Activated CD8-positive, alpha-beta T cell treated with anti-CD3 and anti-CD28 coated beads, Interleukin-2, amount 10 ng/mL, durations not matched to agents 7 days and 5 days (primary cell): ENCODE results near the gene ALG5. TPM values are rescaled to one million over a fixed set of nuclear protein-coding genes. Genes with fewer than 3 reads are reported as not detected.
A peak's percentile ranks its signal among the peaks of the same experiment; 100 is the strongest.

Experiments used
- ATAC-seq: fragments of 150-1000 bp; cut with Tn5 transposase; one replicate; pipeline ENCODE4 v1.10.0; 2021; ENCODE audit warnings: moderate library complexity
- CTCF ChIA-PET: fragments of 350-600 bp; sonication (Branson Sonifier 250); formaldehyde crosslinking; loops from one replicate; lab custom pipeline; 2021; ENCODE audit warnings: antibody characterized with exemption; lab: Charles Lee
- POLR2A ChIA-PET: fragments of 350-600 bp; sonication (Branson Sonifier 250); formaldehyde crosslinking; loops from one replicate; lab custom pipeline; 2021; ENCODE audit warnings: antibody characterized with exemption; lab: Charles Lee
- DNase-seq: peaks from one replicate; pipeline ENCODE4 v3.0.0-alpha.2; 2020
- H3K27ac Mint-ChIP-seq: one replicate; pipeline ENCODE4 v1.8.0; 2021; ENCODE audit warnings: mild to moderate bottlenecking, mixed read lengths
- H3K27me3 Mint-ChIP-seq: one replicate; pipeline ENCODE4 v1.8.0; 2021; ENCODE audit warnings: low read depth, mixed read lengths
- H3K36me3 Mint-ChIP-seq: one replicate; pipeline ENCODE4 v1.8.0; 2021; ENCODE audit warnings: low read depth, mixed read lengths
- H3K4me1 Mint-ChIP-seq: one replicate; pipeline ENCODE4 v1.8.0; 2021; ENCODE audit warnings: low read depth, mixed read lengths
- H3K4me3 Mint-ChIP-seq: one replicate; pipeline ENCODE4 v1.8.0; 2021; ENCODE audit warnings: mild to moderate bottlenecking, mixed read lengths
- H3K9me3 Mint-ChIP-seq: one replicate; pipeline ENCODE4 v1.8.0; 2022; ENCODE audit warnings: mixed read lengths; ENCODE audit not compliant: insufficient read depth
- total RNA-seq, 2 experiments: library from RNA; stranded (reverse); gene quantifications; one replicate each; pipeline ENCODE4 v1.2.3, GENCODE V29; 2021

The ALG5 gene
- total RNA-seq, 2 experiments from 2014 or later: 32.0 to 33.8 TPM

DNA sequence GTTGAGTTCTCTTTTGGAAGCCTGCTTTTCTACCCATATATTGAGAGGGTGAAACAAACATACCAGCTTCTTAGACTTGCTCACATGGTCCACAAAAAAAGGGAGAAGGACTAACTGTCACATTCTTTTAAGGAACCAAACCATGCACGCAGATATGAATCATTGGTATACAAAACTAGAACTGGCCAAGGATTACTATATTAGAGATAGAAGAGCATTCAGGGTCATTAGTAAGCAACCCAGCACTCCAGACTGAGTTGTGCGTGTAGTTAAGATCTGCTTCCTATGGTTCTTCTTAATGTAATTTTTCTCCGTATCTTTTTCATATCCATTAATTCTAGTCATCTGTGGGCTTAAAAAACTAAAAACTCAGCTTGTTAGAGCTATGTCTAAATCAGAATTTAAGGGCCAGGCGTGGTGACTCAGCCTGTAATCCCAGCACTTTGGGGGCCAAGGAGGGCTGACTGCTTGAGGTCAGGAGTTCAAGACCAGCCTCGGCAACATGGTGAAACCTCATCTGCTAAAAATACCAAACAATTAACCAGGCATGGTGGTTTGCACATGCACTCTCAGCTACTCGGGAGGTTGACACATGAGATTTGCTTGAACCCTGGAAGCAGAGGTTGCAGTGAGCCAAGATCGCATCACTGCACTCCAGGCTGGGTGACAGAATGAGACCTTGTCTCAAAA lies 19.6 kb downstream of the ALG5 start:
- Mint-ChIP-seq H3K27me3 (no peaks in the 10 kb centered on the region), H3K4me1 (peaks cover 7% of the 10 kb centered on the region), H3K36me3 (peaks cover 44% of the 10 kb centered on the region), H3K27ac (peak overlapping the region; percentile 11), H3K4me3 (no peak overlapping the region), H3K9me3 (no peaks in the 10 kb centered on the region)
- no peak for ATAC-seq
- CTCF ChIA-PET: interaction anchor here (0.6 to 4.0 kb wide), 4 partner anchors 10 to 1606 kb away, joined by 3 to 32 read pairs (median 4); no protein-coding TSS in a partner anchor
- POLR2A ChIA-PET: interaction anchor here (1.5 kb wide), 1 partner anchor 21 kb away, joined by 3 read pairs; no protein-coding TSS in a partner anchor
- DNase-seq: no peak

DNA sequence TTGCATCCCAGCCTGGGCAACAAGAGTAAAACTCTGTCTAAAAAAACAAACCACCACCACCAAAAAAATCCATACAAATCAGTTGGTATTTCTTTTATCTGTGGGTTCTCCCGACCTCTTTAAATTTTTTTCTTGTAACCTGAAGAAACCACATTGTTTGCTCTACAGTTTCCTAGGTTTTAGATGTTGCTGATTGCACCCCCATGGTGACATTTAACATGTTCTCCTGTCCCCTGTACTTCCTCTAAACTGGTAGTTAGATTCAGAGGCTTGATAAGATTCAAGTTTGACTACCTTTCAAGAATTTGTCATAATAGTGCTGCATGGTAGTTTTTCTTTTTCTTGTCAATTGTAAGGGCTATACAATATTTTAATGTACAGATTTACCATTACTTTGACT lies 24.0 kb downstream of the ALG5 start:
- H3K27me3 Mint-ChIP-seq: no peaks in the 10 kb centered on the region
- H3K36me3 Mint-ChIP-seq: peaks cover 49% of the 10 kb centered on the region
- H3K4me3 Mint-ChIP-seq: no peak overlapping the region
- CTCF ChIA-PET: no interaction called here
- H3K9me3 Mint-ChIP-seq: no peaks in the 10 kb centered on the region
- ATAC-seq (no peak), DNase-seq (peak; percentile 25)
- H3K4me1 Mint-ChIP-seq: peaks cover 4% of the 10 kb centered on the region
- POLR2A ChIA-PET: no interaction called here
- H3K27ac Mint-ChIP-seq: no peak overlapping the region

DNA sequence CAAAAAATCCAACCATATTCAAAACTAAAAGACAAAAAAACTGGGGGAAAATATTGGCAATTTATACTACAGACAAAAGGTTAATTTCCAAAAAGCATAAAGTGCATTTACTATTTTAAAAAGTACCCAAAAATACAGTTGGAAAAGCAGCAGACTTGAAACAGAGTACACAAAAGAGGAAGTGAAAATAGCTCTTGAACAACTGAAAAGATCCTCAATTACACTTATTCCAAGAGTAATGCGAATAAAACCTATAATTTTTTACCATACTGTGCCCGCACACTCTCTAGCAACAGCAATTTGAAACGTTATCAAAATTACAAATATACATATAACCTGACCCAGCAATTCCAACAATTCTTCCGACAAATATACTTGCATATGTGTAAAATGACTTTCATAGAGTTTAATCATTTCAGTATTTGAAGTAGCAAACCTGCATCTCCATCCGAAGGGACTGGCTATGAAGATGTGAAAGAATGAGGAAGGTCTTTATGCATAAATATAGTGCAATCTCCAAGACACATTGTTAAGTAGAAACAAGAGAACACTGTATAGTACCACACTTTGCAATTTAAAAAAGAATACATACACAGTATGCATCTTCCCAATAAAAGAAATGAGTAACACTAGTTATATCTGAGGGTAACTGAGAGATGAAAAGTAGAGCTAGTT lies 25.4 kb downstream of the ALG5 start:
- H3K4me3 Mint-ChIP-seq: no peak overlapping the region
- H3K36me3 Mint-ChIP-seq: peaks cover 49% of the 10 kb centered on the region
- no peak overlapping the region for H3K27ac Mint-ChIP-seq
- no peaks in the 10 kb centered on the region for H3K9me3 Mint-ChIP-seq
- CTCF ChIA-PET: no interaction called here
- no peak for ATAC-seq
- peaks cover 4% of the 10 kb centered on the region for H3K4me1 Mint-ChIP-seq
- POLR2A ChIA-PET: interaction anchor here (0.6 kb wide), 1 partner anchor 263 kb away, joined by 4 read pairs; no protein-coding TSS in a partner anchor
- no peak for DNase-seq
- H3K27me3 Mint-ChIP-seq: no peaks in the 10 kb centered on the region

DNA sequence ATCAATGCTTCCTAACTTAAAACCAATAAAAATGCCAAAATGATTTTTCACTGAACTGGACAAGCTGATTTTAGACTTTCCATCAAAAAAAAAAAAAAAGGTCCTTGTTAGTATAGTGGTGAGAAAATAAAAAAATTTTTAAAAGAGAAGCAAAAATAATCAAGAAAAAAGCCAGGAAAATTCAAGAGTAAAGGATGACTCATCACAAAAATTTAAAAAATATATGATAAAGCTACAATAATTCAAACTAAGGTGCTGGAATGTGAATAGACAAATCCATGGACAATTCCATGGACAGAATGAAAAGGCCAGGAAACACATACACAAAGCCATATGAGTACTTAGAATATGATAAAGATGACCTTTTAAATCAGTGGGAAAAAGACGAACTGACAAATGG lies 26.1 kb downstream of the ALG5 start:
- no peak for ATAC-seq
- DNase-seq: no peak
- ChIA-PET CTCF (no interaction called here), POLR2A (interaction anchor here (0.6 kb wide), 1 partner anchor 262 kb away, joined by 4 read pairs; no protein-coding TSS in a partner anchor)
- no peak overlapping the region for H3K4me3 Mint-ChIP-seq
- no peak overlapping the region for H3K27ac Mint-ChIP-seq
- no peaks in the 10 kb centered on the region for H3K9me3 Mint-ChIP-seq
- peaks cover 4% of the 10 kb centered on the region for H3K4me1 Mint-ChIP-seq
- peaks cover 52% of the 10 kb centered on the region for H3K36me3 Mint-ChIP-seq
- H3K27me3 Mint-ChIP-seq: no peaks in the 10 kb centered on the region

DNA sequence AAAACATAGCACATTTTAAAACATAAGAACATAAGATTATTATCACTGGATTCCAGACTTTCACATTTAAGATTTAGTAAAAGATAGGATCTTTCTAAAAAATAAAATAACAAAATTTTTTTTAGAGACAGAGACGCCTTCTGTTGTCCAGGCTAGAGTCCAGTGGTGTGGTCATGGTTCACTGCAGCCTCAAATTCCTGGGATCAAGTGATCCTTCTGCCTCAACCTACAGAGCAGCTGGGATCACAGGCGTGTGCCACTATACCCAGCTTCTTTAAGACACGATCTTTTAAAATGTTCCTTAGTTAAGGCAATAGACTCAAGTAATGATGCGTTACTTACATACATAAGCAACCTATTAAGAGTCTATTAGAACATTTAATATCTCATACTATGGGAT lies 32.7 kb downstream of the ALG5 start:
- DNase-seq (no peak), ATAC-seq (no peak)
- peaks cover 4% of the 10 kb centered on the region for H3K4me1 Mint-ChIP-seq
- no peak overlapping the region for H3K27ac Mint-ChIP-seq
- ChIA-PET POLR2A (no interaction called here), CTCF (no interaction called here)
- H3K27me3 Mint-ChIP-seq: no peaks in the 10 kb centered on the region
- peaks cover 40% of the 10 kb centered on the region for H3K36me3 Mint-ChIP-seq
- no peaks in the 10 kb centered on the region for H3K9me3 Mint-ChIP-seq
- no peak overlapping the region for H3K4me3 Mint-ChIP-seq

DNA sequence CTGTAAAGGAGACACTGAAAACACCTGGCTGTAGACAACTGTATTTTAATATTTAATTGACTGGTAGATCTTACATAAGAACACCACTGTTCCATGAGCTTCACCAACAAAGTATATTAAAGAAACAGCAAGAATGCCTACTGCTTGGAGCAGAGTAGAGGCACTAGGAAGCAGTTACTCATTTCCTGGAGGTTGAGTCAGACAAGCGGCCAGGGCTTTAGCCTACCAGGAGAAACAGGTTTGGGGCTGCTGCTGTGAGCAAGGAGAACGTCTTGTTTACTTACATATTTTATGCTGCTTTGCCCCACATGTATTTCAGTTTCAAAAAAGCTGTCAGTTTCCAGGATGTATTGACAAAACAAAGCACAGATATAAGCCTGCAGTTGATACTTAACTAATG lies 33.4 kb downstream of the ALG5 start:
- H3K4me1 Mint-ChIP-seq: peaks cover 4% of the 10 kb centered on the region
- ChIA-PET CTCF (interaction anchor here (1.6 kb wide), 1 partner anchor 15 kb away, joined by 5 read pairs; no protein-coding TSS in a partner anchor), POLR2A (no interaction called here)
- no peaks in the 10 kb centered on the region for H3K27me3 Mint-ChIP-seq
- H3K36me3 Mint-ChIP-seq: peaks cover 42% of the 10 kb centered on the region
- no peak overlapping the region for H3K27ac Mint-ChIP-seq
- H3K4me3 Mint-ChIP-seq: no peak overlapping the region
- H3K9me3 Mint-ChIP-seq: no peaks in the 10 kb centered on the region
- ATAC-seq: no peak
- no peak for DNase-seq

DNA sequence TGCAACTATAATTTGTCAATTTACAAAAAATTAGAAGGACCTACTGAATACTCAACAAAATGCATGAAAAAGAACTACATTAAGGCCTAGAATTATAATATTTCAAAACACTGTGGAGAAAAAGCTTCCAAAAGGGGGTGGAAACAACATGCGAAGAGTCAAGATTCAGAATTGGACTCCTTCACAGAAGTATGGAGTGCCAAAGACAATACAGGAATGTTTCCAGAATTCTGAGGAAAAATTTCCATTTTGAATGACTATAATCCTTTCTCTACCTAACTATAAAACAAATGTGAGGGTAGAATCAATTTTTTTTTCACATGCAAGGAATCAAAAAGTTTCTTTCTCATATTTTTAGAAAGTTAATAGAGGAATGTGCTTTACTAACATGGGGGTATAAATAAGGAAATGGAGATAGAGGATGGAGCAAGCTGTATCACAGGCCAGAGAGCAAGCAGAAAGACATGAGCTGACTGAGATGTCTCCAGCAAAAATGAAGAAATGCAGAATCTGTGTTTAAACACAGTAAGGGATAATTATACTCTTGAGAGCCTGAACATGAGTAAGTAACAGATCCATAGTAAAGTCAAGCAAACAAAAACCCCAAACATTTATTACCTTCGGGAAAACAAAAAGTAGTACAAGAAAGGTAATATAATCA lies 39.6 kb downstream of the ALG5 start:
- Mint-ChIP-seq H3K9me3 (no peaks in the 10 kb centered on the region), H3K27me3 (no peaks in the 10 kb centered on the region), H3K27ac (no peak overlapping the region), H3K36me3 (peaks cover 44% of the 10 kb centered on the region), H3K4me1 (peaks cover 19% of the 10 kb centered on the region), H3K4me3 (no peak overlapping the region)
- ChIA-PET POLR2A (interaction anchor here (0.8 kb wide), 1 partner anchor 41 kb away, joined by 3 read pairs; the partner anchor contains the start of gene EXOSC8), CTCF (no interaction called here)
- no peak for ATAC-seq
- no peak for DNase-seq

DNA sequence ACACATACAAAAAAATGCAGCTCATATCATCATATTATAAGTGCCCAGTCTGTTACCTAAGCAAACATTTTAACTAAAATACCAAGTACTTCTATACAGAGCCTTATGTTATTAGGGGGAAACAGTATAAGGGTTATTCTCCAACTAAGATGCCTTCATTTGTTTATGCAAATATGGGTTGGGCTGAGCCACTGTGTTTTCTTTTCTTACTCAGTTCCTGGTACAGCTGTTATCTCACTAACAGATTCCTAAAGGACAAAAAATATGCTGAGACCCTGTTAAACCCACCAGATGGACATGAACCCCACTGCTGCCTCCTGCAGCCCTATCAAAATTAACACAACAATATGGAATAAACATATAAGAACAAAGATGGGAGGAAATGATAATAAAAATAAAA lies 44.6 kb downstream of the ALG5 start:
- Mint-ChIP-seq H3K4me3 (no peak overlapping the region), H3K4me1 (peaks cover 16% of the 10 kb centered on the region), H3K27ac (no peak overlapping the region)

DNA sequence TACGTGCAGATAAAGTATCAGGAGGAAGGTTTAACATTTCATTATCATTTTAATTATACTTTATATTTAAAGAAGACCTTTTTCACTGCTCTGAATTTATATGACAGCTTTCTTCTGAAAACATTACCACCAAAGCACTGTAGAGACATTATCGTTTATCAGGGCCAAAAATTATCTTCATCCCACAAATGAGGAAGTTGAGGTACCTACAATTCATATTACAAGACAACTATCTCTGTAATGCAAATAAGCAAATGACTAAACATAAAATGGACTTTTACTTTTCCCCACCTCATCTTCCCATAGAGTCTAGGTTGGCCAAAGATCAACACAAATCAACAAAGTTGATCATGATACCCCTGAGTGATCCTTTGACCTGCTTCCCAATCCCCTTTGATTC lies 48.2 kb downstream of the ALG5 start:
- Mint-ChIP-seq H3K4me3 (no peak overlapping the region), H3K9me3 (no peaks in the 10 kb centered on the region), H3K36me3 (peaks cover 48% of the 10 kb centered on the region), H3K27me3 (no peaks in the 10 kb centered on the region), H3K4me1 (no peaks in the 10 kb centered on the region), H3K27ac (no peak overlapping the region)
- ATAC-seq (no peak), DNase-seq (no peak)
- CTCF ChIA-PET: interaction anchor here (1.3 kb wide), 1 partner anchor 136 kb away, joined by 3 read pairs; no protein-coding TSS in a partner anchor
- POLR2A ChIA-PET: no interaction called here

More for the DNA sequence above, 44.6 kb downstream of the ALG5 start:
- DNase-seq (no peak), ATAC-seq (no peak)
- Mint-ChIP-seq H3K36me3 (peaks cover 48% of the 10 kb centered on the region), H3K27me3 (no peaks in the 10 kb centered on the region), H3K9me3 (no peaks in the 10 kb centered on the region)
- ChIA-PET CTCF (no interaction called here), POLR2A (no interaction called here)

DNA sequence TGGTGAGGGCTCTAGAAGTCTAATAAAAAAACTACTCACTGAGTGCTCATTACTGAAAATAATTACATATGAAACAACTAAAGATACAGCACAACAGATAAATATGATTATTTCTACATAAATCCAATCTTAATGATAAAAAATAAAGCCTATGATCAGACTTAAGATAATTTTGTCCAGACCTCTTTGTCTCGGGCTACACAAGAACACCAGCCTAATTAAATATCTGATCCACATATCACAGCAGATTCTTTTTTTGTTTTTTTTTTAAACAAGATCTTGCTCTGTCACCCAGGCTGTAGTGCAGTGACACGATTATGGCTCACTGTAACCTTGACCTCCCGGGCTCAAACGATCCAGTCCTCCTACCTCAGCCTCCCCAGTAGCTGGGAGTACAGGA lies 48.8 kb downstream of the ALG5 start:
- Mint-ChIP-seq H3K4me3 (no peak overlapping the region), H3K36me3 (peaks cover 44% of the 10 kb centered on the region), H3K4me1 (no peaks in the 10 kb centered on the region), H3K27me3 (no peaks in the 10 kb centered on the region), H3K9me3 (no peaks in the 10 kb centered on the region), H3K27ac (no peak overlapping the region)
- no peak for DNase-seq
- no peak for ATAC-seq
- POLR2A ChIA-PET: no interaction called here
- CTCF ChIA-PET: interaction anchor here (1.2 kb wide), 1 partner anchor 30 kb away, joined by 4 read pairs; no protein-coding TSS in a partner anchor

DNA sequence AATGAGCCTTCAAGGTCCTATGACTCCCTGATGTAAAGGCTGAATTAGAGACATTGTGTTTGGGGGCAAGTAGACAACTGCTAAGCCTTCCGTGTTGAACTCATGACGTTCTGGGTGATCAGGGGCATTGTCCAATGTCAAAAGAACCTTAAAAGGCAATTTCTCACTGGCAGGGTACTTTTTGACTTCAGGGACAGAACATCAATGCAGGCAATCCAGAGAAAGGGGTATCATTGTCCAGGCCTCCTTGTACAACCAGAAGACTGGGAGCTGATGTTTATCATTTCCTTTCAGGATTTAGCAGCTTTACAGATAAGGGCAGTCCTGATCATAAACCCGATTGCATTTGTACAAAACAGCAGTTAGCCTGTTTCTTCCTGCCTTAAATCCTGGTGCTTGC lies 54.1 kb downstream of the ALG5 start:
- ATAC-seq (no peak), DNase-seq (no peak)
- Mint-ChIP-seq H3K4me1 (no peaks in the 10 kb centered on the region), H3K27ac (no peak overlapping the region), H3K36me3 (peaks cover 19% of the 10 kb centered on the region), H3K9me3 (peaks cover 12% of the 10 kb centered on the region), H3K27me3 (no peaks in the 10 kb centered on the region), H3K4me3 (no peak overlapping the region)
- ChIA-PET CTCF (interaction anchor here (0.7 kb wide), 1 partner anchor 1664 kb away, joined by 4 read pairs; no protein-coding TSS in a partner anchor), POLR2A (no interaction called here)
